Stimulated activated CD4-positive, alpha-beta T cell treated with anti-CD3 and anti-CD28 coated beads, Interleukin-12 subunit alpha, Interleukin-12 subunit beta, amount 100 ng/mL, for 48 hours (primary cell): ENCODE data around the gene MBNL1.
"Not testable (repeated sequence)": the region's sequence is repeated elsewhere in the genome, so short reads cannot be mapped to it uniquely, and the experiment has no call there.

Source experiments
- DNase-seq, 3 donors: peaks; one replicate each; pipeline ENCODE4 v3.0.0-alpha.2; 2020; ENCODE audit warnings: low read depth in 2 of 3, low spot score in 1 of 3

Gene MBNL1

GRCh38 chr3:152397348-152397747 is 128.6 kb downstream of the MBNL1 start:
- not testable (repeated sequence) for DNase-seq

GRCh38 chr3:152398495-152398894 is 129.8 kb downstream of the MBNL1 start:
- no peak for DNase-seq

- no peak for DNase-seq
These were observed 130.6 kb downstream of the MBNL1 start for GRCh38 chr3:152399374-152399773.

GRCh38 chr3:152400887-152401286 is 132.2 kb downstream of the MBNL1 start:
- no peak for DNase-seq

- no peak for DNase-seq
These were observed 134.1 kb downstream of the MBNL1 start for GRCh38 chr3:152402695-152403451.

GRCh38 chr3:152403632-152404066 is 134.9 kb downstream of the MBNL1 start:
- DNase-seq: no peak

GRCh38 chr3:152404976-152405375 is 136.2 kb downstream of the MBNL1 start:
- no peak for DNase-seq

- DNase-seq: no peak
These were observed 137.4 kb downstream of the MBNL1 start for GRCh38 chr3:152405915-152406802.

GRCh38 chr3:152413240-152413639 is 144.5 kb downstream of the MBNL1 start:
- no peak for DNase-seq

- no peak for DNase-seq
These were observed 148.3 kb downstream of the MBNL1 start for GRCh38 chr3:152416808-152417580.

GRCh38 chr3:152419748-152420147 is 151.0 kb downstream of the MBNL1 start:
- peak; percentile 28 to 34 (median 30) for DNase-seq

GRCh38 chr3:152421162-152421561 is 152.4 kb downstream of the MBNL1 start:
- DNase-seq: no peak

- DNase-seq: no peak
These were observed 157.7 kb downstream of the MBNL1 start for GRCh38 chr3:152426393-152426792.

GRCh38 chr3:152428577-152428976 is 159.8 kb downstream of the MBNL1 start:
- no peak for DNase-seq

GRCh38 chr3:152430223-152431002 is 161.7 kb downstream of the MBNL1 start:
- no peak for DNase-seq

- no peak for DNase-seq
These were observed 165.4 kb downstream of the MBNL1 start for GRCh38 chr3:152434142-152434541.

- DNase-seq: not testable (repeated sequence)
These were observed 166.5 kb downstream of the MBNL1 start for GRCh38 chr3:152435210-152435609.

- no peak for DNase-seq
These were observed 168.2 kb downstream of the MBNL1 start for GRCh38 chr3:152436707-152437590.

- no peak for DNase-seq
These were observed 169.5 kb downstream of the MBNL1 start for GRCh38 chr3:152438181-152438580.

- no peak for DNase-seq
These were observed 170.0 kb downstream of the MBNL1 start for GRCh38 chr3:152438706-152439105.
